Measurements from ENCODE around the gene SLC9A8. TPM values are rescaled to one million over a fixed set of nuclear protein-coding genes. Genes with fewer than 3 reads are reported as not detected.

The SLC9A8 gene
- total RNA-seq, 1 experiment from 2014 or later = 7.5 TPM

GRCh38 chr20:49890471-49891361, 78.1 kb downstream of the SLC9A8 start:
- Histone ChIP-seq H3K27ac (ENCODE audit: insufficient read length, low read depth, low read length) (no peak overlapping the region), H2BK5ac (ENCODE audit: insufficient read length, low read length) (no peak overlapping the region), H3K79me2 (ENCODE audit: insufficient read depth, low read length) (no peaks in the 10 kb centered on the region), H3K9ac (ENCODE audit: extremely low read depth, insufficient read length, low read length) (no peak overlapping the region), H3K4ac (ENCODE audit: low read depth, low read length) (no peak overlapping the region), H3K56ac (ENCODE audit: insufficient read length, low read depth, low read length) (no peak overlapping the region), H3K4me2 (ENCODE audit: insufficient read depth, insufficient read length, low read length) (no peak overlapping the region), H3K23me2 (ENCODE audit: insufficient read length, low read depth, low read length, poor library complexity, severe bottlenecking) (no peaks in the 10 kb centered on the region), H4K8ac (replicated peaks; ENCODE audit: insufficient read length, low read depth, low read length) (no peak overlapping the region), H3K14ac (ENCODE audit: insufficient read depth, low read length) (no peak overlapping the region), H3K9me3 (ENCODE audit: control insufficient read depth, low read depth, low read length) (no peaks in the 10 kb centered on the region), H2BK120ac (ENCODE audit: low read depth, low read length, poor library complexity, severe bottlenecking) (no peak overlapping the region), H4K91ac (ENCODE audit: insufficient read length, low read depth, low read length) (no peak overlapping the region), H3K79me1 (ENCODE audit: insufficient read depth, low read depth, low read length, poor library complexity, severe bottlenecking) (no peaks in the 10 kb centered on the region), H2BK20ac (ENCODE audit: low read depth, low read length, poor library complexity, severe bottlenecking) (no peak overlapping the region), H2AFZ (ENCODE audit: low read length) (no peak overlapping the region), H3K4me1 (ENCODE audit: insufficient read depth, low read length) (no peaks in the 10 kb centered on the region), H3K18ac (ENCODE audit: insufficient read length, low read depth, low read length) (no peak overlapping the region), H2AK5ac (ENCODE audit: insufficient read length, low read length) (no peak overlapping the region), H3K23ac (ENCODE audit: insufficient read length, low read depth, low read length) (no peak overlapping the region), H3K27me3 (ENCODE audit: insufficient read depth, low read length) (no peaks in the 10 kb centered on the region), H4K20me1 (ENCODE audit: control insufficient read depth, insufficient read depth, insufficient read length) (no peaks in the 10 kb centered on the region), H4K5ac (ENCODE audit: insufficient read length, low read depth, low read length) (no peak overlapping the region), H2BK15ac (ENCODE audit: low read depth, low read length) (no peak overlapping the region), H3T11ph (ENCODE audit: low read length) (no peak overlapping the region), H2BK12ac (ENCODE audit: insufficient read length, low read depth, low read length) (no peak overlapping the region)
- peaks cover 3 to 10% (median 7%) of the 10 kb centered on the region in 3 experiments; a peak in 4 of 7 replicates for H3K36me3 Mint-ChIP-seq (ENCODE audit: insufficient read depth in 1 of 3, low read depth in 3 of 3)
- no peak overlapping the region for H3K4me3 Mint-ChIP-seq
- peak; percentile 55 for DNase-seq
- H3K4me1 Mint-ChIP-seq = peaks cover 28 to 49% of the 10 kb centered on the region in 2 experiments
- H3K9me3 Mint-ChIP-seq = no peaks in the 10 kb centered on the region
- H3K27me3 Mint-ChIP-seq (ENCODE audit: low read depth) = peaks cover 1% of the 10 kb centered on the region
- no CpG with 5 or more reads among the region's 21 CpGs for WGBS (ENCODE audit: extremely low coverage, insufficient read length, low lambda C conversion rate)
- peak overlapping the region in 1 of 3 experiments; percentile 44; a peak in 1 of 7 replicates for H3K27ac Mint-ChIP-seq
- TF ChIP-seq CTCF (conservative IDR thresholded peaks at IDR 0.05) = no peak

All from H9 (cell line).